GM18909 (cell line): ENCODE data around the gene GLE1.
"Not testable (repeated sequence)": the region's sequence is repeated elsewhere in the genome, so short reads cannot be mapped to it uniquely, and the experiment has no call there.

Source experiments
- ATAC-seq: cut with Tn5 transposase; IDR thresholded peaks from one replicate; pipeline ENCODE4 v1.9.1; 2021; ENCODE audit warnings: mild to moderate bottlenecking; ENCODE audit not compliant: unreplicated experiment, poor library complexity

Gene GLE1

DNA sequence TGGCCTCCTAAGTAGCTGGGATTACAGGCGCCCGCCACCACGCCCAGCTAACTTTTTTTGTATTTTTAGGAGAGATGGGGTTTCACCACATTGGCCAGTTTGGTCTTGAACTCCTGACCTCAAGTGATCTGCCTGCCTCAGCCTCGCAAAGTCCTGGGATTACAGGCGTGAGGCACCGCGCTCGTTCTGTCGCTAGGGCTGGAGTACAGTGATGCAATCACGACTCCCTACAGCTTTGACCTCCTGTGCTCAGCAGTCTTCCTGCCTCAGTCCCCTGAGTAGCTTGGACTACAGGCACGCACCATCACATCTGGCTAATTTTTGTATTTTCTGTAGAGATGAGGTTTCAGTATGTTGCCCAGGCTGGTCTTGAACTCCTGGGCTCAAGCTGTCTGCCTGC lies 82.4 kb downstream of the GLE1 start:
- not testable (repeated sequence) for ATAC-seq

DNA sequence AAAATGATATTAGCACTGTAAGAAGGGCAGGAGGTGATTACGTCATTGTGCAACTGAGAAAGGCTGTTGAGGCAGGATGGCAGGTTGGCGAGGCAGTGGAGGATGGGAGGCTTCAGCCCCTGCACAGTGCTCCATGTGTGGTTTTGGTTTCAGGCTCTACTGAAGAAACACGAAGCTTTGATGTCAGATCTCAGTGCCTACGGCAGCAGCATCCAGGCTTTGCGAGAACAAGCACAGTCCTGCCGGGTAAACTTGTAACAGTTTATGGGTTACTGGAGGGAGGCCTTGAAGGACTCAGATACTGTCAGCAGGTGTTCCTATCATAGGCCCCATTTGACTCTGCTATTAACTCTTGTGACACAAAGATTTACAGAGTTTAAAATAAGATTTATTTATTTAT lies 82.9 kb downstream of the GLE1 start:
- ATAC-seq: no peak

DNA sequence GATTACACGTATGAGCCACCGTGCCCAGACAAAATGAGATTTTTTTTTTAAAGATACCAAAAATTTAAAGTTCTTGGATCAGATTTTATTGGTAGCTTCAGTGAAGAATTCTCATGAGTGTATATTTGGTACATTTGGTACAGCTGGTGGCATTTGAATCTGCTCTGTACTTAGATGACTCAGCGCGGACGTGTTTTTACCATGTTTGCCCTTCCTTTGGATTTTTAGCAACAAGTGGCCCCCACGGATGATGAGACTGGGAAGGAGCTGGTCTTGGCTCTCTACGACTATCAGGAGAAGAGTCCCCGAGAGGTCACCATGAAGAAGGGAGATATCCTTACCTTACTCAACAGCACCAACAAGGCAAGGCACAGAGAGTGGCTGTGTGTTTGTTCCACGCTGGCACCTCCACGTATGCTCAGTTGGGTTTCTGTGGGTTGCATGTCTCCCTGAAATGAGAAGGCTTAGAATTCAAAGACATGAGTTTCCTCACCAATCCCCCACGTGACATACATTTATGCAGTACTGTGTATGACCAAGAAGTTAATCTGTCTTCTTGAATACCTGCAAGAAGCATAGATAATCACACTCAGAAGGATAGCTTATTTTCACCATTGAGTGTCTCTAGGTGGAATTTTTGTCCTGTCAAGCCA lies 84.2 kb downstream of the GLE1 start:
- ATAC-seq: no peak
